Fibroblast of pulmonary artery (primary cell): Measurements from ENCODE around the gene HDGF.
A peak's percentile ranks its signal among the peaks of the same experiment; 100 is the strongest.

Experiments used
- DNase-seq: peaks from one replicate; pipeline ENCODE4 v3.0.0-alpha.2; 2010; ENCODE audit warnings: low read depth
- H3K4me3 ChIP-seq: replicated peaks from 2 replicates; pipeline ENCODE4 v1.5.1; 2011; ENCODE audit warnings: low read depth, mild to moderate bottlenecking, control low read depth, low read length, moderate library complexity
- TF ChIP-seq, protein P1 (sequence below): IDR thresholded peaks from 2 replicates; pipeline ENCODE4 v1.5.1; 2011; ENCODE audit warnings: mild to moderate bottlenecking, control low read depth, low read length, inconsistent platforms; ENCODE audit errors: missing control alignments

The HDGF gene

DNA sequence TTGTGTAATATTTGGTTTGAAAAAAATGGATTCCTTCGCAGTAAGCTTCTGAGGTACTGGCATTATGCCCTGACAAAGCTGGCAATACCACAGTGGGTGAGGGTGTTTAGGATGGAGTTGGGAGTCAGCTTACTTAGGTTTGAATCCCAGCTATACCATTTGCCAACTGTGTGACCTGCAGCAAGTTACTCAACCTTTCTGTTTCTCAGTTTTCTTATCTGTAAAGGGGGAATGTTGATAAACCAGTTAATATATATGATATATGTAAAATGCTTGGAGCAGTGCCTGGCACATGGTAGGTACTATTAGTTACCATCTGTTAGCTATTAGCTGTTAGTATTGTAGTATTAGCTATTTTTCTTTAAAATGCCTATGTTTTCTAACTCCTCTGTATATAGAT lies 4.9 kb upstream of the HDGF start:
- no peak for DNase-seq

DNA sequence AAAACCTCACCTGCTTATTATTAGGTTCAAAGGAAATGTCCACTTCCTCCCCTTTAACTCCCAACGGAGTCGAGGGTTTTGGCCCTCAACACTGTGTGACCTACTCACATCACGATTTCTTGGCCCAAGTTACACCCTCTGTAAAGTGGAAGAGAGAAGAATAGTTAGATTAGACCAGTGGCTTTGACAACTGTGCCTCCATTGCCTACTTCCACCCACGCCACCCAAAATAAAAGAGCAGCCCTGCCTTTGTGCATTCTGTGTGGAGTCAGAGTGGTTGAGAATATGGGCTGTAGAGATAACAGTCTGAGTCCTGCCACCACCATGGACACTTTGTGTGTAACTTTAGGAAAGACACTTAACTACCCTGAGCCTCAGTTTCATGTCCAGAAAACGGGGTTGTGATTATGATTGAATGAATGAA lies 4.1 kb upstream of the HDGF start:
- TF ChIP-seq, protein P1, sequence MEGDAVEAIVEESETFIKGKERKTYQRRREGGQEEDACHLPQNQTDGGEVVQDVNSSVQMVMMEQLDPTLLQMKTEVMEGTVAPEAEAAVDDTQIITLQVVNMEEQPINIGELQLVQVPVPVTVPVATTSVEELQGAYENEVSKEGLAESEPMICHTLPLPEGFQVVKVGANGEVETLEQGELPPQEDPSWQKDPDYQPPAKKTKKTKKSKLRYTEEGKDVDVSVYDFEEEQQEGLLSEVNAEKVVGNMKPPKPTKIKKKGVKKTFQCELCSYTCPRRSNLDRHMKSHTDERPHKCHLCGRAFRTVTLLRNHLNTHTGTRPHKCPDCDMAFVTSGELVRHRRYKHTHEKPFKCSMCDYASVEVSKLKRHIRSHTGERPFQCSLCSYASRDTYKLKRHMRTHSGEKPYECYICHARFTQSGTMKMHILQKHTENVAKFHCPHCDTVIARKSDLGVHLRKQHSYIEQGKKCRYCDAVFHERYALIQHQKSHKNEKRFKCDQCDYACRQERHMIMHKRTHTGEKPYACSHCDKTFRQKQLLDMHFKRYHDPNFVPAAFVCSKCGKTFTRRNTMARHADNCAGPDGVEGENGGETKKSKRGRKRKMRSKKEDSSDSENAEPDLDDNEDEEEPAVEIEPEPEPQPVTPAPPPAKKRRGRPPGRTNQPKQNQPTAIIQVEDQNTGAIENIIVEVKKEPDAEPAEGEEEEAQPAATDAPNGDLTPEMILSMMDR = no peak
- no peak overlapping the region for H3K4me3 ChIP-seq
- DNase-seq = no peak

More for the DNA sequence above, 4.9 kb upstream of the HDGF start:
- no peak overlapping the region for H3K4me3 ChIP-seq
- TF ChIP-seq, protein P1 = no peak

DNA sequence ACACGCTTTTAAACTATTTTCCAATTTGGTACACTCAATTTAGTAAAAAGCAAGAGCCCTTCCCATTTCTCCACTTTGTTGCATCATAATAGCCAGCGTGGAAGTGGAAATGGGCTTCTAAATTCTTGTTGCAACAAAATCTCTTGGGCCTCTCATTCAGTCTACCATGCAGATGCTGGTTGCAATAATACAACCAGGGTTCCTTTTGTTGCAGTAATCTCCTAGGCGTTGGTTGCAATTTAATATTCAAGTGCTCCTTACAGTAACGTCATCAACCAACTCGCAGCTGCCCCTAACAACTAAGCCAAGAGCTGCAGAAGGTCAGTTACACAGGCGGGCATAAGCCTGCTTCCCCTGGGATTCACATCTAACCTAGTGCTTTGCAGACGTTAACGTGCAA lies 2.7 kb upstream of the HDGF start:
- no peak overlapping the region for H3K4me3 ChIP-seq
- TF ChIP-seq, protein P1 = no peak
- no peak for DNase-seq

DNA sequence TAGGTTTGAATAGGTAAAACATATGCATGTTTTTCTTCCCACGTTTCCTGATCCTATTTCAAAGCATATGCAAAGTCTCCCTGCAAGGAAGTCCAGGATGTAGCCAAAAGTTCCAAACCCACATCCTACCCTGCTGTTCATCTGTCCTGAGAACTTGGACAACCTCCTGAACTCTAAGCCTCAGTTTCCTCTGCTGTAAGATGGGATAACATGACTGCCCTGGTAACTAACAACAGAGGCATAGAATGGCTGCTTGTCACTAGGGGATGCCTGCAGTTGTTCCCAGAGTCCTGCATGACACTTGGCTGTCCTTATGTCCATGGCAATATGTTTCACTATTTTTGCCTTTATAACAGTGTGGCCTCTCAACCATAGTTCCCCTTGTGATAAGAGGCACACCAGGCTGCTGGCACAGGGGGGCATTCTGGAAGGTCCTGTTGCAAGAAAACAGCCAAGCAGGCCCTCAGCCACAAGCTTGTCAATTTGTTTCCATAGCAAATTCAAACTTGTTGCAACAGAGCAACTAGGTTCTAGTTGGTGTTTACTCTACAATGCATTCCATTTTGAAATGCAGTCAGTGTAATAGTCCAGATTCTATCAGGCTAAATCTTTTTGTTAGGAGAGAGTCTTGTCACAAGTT lies 1.5 kb upstream of the HDGF start:
- TF ChIP-seq, protein P1 = no peak

DNA sequence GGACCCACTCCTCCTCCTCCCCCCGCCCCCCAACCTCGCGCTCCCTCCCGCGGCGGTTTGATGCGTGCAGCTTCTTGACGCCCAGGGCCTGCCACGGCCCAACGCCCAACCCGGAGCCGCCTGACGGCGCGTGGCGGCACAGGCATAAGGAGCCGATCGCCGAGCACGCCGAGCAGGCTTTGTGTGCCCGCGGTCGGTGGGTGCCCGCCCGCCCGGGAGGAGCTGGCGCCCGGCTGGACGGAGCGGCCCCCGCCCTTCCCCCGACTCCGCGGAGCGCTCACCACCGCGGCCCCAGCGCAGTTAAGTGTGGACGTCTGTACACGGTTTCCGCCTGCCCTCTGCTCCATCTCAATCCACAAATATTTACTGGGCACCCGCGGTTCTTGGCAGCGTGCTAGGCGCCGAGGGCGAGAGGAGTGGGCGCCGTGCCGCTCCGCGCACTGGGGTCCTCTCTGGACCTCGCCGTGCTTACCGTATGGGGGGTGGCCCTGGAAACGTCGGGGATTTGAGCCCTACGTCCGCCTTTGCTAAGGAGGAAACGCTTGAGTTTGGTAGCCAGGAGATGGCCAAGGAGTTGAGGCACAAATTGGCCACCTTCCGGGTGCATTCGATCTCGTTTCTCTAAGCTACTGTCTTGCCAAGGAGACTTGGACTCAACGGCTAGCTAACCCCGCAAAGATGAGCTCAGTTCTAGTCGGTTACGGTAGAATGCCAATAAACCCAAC lies 444 bp upstream of the HDGF start:
- TF ChIP-seq, protein P1 = no peak
- H3K4me3 ChIP-seq = peak overlapping the region; percentile 93
- peak; percentile 97 for DNase-seq

More for the DNA sequence above, 1.5 kb upstream of the HDGF start:
- peak; percentile 46 for DNase-seq
- H3K4me3 ChIP-seq = peak overlapping the region; percentile 93

DNA sequence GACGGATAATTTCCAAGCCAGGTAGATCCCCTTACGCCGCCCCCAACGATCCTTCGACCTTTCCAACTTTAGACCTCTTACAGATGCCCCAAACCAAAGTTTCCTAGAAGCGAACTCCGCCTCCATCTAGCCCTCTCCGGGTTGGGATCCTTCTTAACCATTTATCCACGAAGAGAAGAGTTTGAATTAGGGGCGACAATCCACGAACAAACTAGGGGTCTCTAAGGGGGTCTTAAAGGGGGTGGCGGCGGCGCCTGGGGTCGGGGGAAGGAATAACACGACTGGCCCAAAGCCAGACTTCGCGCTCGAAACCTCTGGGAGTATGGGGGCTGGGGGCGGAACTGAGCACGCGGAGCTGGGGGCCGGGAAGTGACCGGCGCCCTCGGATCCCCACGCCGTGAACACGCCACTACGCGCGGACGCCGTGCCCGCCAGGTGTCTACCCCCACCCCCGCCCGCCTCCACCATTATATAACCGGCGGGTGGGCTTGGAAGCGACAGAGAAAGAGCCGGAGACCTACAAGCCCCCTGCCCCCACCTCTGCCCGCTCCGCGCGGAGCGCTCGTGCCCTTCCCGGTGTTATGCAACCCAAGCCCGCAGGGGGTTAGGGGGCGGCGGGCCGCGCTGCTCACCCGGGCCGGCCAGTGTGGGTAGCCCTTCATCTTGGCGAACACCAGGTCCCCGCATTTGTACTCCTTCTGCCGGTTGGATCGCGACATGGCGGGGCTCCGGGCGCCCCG lies 594 bp downstream of the HDGF start:
- TF ChIP-seq, protein P1 = no peak
- peak overlapping the region; percentile 93 for H3K4me3 ChIP-seq
- DNase-seq = no peak
